Activated T-helper 2 cell treated with anti-CD3 and anti-CD28 coated beads, Interferon-gamma antibody, Interleukin-2, Interleukin-4, amounts not matched to agents 10 μg/mL and 5 μg/mL and 100 μg/mL, durations not matched to agents 14 hours and 24 hours and 36 hours (primary cell): ENCODE results near the gene CDC42BPA. TPM values are rescaled to one million over a fixed set of nuclear protein-coding genes. Genes with fewer than 3 reads are reported as not detected.

ENCODE experiments used
- DNase-seq: peaks from one replicate; pipeline ENCODE4 v3.0.0; 2021; ENCODE audit warnings: low spot score
- H3K27ac Mint-ChIP-seq: one replicate; pipeline ENCODE4 v1.8.0; 2021; ENCODE audit warnings: mixed read lengths
- H3K27me3 Mint-ChIP-seq: one replicate; pipeline ENCODE4 v1.8.0; 2021; ENCODE audit warnings: low read depth, mixed read lengths
- H3K36me3 Mint-ChIP-seq: one replicate; pipeline ENCODE4 v1.8.0; 2021; ENCODE audit warnings: low read depth, mixed read lengths
- H3K4me1 Mint-ChIP-seq: one replicate; pipeline ENCODE4 v1.8.0; 2021; ENCODE audit warnings: low read depth, mixed read lengths
- H3K4me3 Mint-ChIP-seq: one replicate; pipeline ENCODE4 v1.8.0; 2021; ENCODE audit warnings: low read depth, mild to moderate bottlenecking, moderate library complexity, mixed read lengths
- H3K9me3 Mint-ChIP-seq: one replicate; pipeline ENCODE4 v1.8.0; 2021; ENCODE audit warnings: mixed read lengths
- intact Hi-C: fragments of 100-400 bp; cut with micrococcal nuclease; formaldehyde crosslinking; loops from one replicate; pipeline ENCODE4 v1.15.1; 2023
- total RNA-seq: library from RNA; stranded (reverse); gene quantifications from 2 replicates; pipeline ENCODE4 v1.2.3, GENCODE V29; 2022

CDC42BPA gene
- total RNA-seq, 1 donor from 2014 or later: 6.6 TPM

GRCh38 chr1:227323967-227324268 is 5.6 kb upstream of the CDC42BPA start:
- Mint-ChIP-seq H3K27me3 (peaks cover 44% of the 10 kb centered on the region), H3K4me1 (peaks cover 13% of the 10 kb centered on the region), H3K27ac (no peak overlapping the region), H3K4me3 (no peak overlapping the region), H3K36me3 (no peaks in the 10 kb centered on the region), H3K9me3 (no peaks in the 10 kb centered on the region)
- intact Hi-C loops: no loop called here
- DNase-seq: no peak

- intact Hi-C loops: no loop called here
- DNase-seq: no peak
Measured at GRCh38 chr1:227323171-227323966, 5.1 kb upstream of the CDC42BPA start.

GRCh38 chr1:227322376-227322775 is 4.1 kb upstream of the CDC42BPA start:
- Mint-ChIP-seq H3K9me3 (no peaks in the 10 kb centered on the region), H3K27me3 (peaks cover 50% of the 10 kb centered on the region), H3K36me3 (no peaks in the 10 kb centered on the region)

More at GRCh38 chr1:227323171-227323966, 5.1 kb upstream of the CDC42BPA start:
- Mint-ChIP-seq H3K27me3 (peaks cover 47% of the 10 kb centered on the region), H3K4me1 (peaks cover 13% of the 10 kb centered on the region), H3K4me3 (no peak overlapping the region), H3K9me3 (no peaks in the 10 kb centered on the region), H3K36me3 (no peaks in the 10 kb centered on the region), H3K27ac (no peak overlapping the region)

GRCh38 chr1:227321035-227321434 is 2.7 kb upstream of the CDC42BPA start:
- Mint-ChIP-seq H3K9me3 (no peaks in the 10 kb centered on the region), H3K27ac (no peak overlapping the region), H3K4me1 (peaks cover 21% of the 10 kb centered on the region), H3K4me3 (no peak overlapping the region), H3K27me3 (peaks cover 62% of the 10 kb centered on the region), H3K36me3 (no peaks in the 10 kb centered on the region)
- intact Hi-C loops: no loop called here
- no peak for DNase-seq

More at GRCh38 chr1:227322376-227322775, 4.1 kb upstream of the CDC42BPA start:
- H3K4me3 Mint-ChIP-seq: no peak overlapping the region
- no peak overlapping the region for H3K27ac Mint-ChIP-seq
- intact Hi-C loops: no loop called here
- H3K4me1 Mint-ChIP-seq: peaks cover 15% of the 10 kb centered on the region
- no peak for DNase-seq

GRCh38 chr1:227320476-227320875 is 2.2 kb upstream of the CDC42BPA start:
- Mint-ChIP-seq H3K9me3 (no peaks in the 10 kb centered on the region), H3K27me3 (peaks cover 67% of the 10 kb centered on the region), H3K36me3 (no peaks in the 10 kb centered on the region), H3K4me3 (no peak overlapping the region), H3K27ac (no peak overlapping the region), H3K4me1 (peaks cover 22% of the 10 kb centered on the region)
- intact Hi-C loops: no loop called here
- DNase-seq: no peak

GRCh38 chr1:227318853-227319607 is 738 bp upstream of the CDC42BPA start:
- H3K9me3 Mint-ChIP-seq: no peaks in the 10 kb centered on the region
- peaks cover 24% of the 10 kb centered on the region for H3K4me1 Mint-ChIP-seq
- peak overlapping the region; percentile 33 for H3K27ac Mint-ChIP-seq
- H3K36me3 Mint-ChIP-seq: no peaks in the 10 kb centered on the region
- DNase-seq: no peak
- intact Hi-C loops: loop anchor here (5.0 to 10.0 kb wide), 2 partner anchors 116 to 377 kb away; partner anchors contain the start of gene COQ8A
- peak overlapping the region; percentile 77 for H3K4me3 Mint-ChIP-seq
- H3K27me3 Mint-ChIP-seq: peaks cover 66% of the 10 kb centered on the region

GRCh38 chr1:227317523-227318015 is 723 bp downstream of the CDC42BPA start:
- intact Hi-C loops: loop anchor here (5.0 to 10.0 kb wide), 2 partner anchors 117 to 375 kb away; partner anchors contain the start of gene COQ8A
- peak overlapping the region; percentile 21 for H3K27ac Mint-ChIP-seq
- H3K4me3 Mint-ChIP-seq: peak overlapping the region; percentile 83
- DNase-seq: no peak
- H3K9me3 Mint-ChIP-seq: no peaks in the 10 kb centered on the region
- no peaks in the 10 kb centered on the region for H3K36me3 Mint-ChIP-seq
- H3K4me1 Mint-ChIP-seq: peaks cover 24% of the 10 kb centered on the region
- peaks cover 59% of the 10 kb centered on the region for H3K27me3 Mint-ChIP-seq

- Mint-ChIP-seq H3K9me3 (no peaks in the 10 kb centered on the region), H3K27me3 (peaks cover 56% of the 10 kb centered on the region), H3K36me3 (no peaks in the 10 kb centered on the region), H3K27ac (no peak overlapping the region), H3K4me1 (peaks cover 24% of the 10 kb centered on the region), H3K4me3 (peak overlapping the region; percentile 64)
- intact Hi-C loops: loop anchor here (5.0 to 10.0 kb wide), 2 partner anchors 118 to 375 kb away; partner anchors contain the start of gene COQ8A
- DNase-seq: no peak
Measured at GRCh38 chr1:227317011-227317451, 1.3 kb downstream of the CDC42BPA start.

- peak overlapping the region; percentile 64 for H3K4me3 Mint-ChIP-seq
- no peak overlapping the region for H3K27ac Mint-ChIP-seq
- H3K4me1 Mint-ChIP-seq: peaks cover 23% of the 10 kb centered on the region
- H3K27me3 Mint-ChIP-seq: peaks cover 53% of the 10 kb centered on the region
- no peaks in the 10 kb centered on the region for H3K9me3 Mint-ChIP-seq
- DNase-seq: no peak
- intact Hi-C loops: loop anchor here (5.0 to 10.0 kb wide), 2 partner anchors 118 to 374 kb away; partner anchors contain the start of gene COQ8A
- H3K36me3 Mint-ChIP-seq: no peaks in the 10 kb centered on the region
Measured at GRCh38 chr1:227316456-227316855, 1.8 kb downstream of the CDC42BPA start.

GRCh38 chr1:227315629-227316346 is 2.5 kb downstream of the CDC42BPA start:
- Mint-ChIP-seq H3K4me3 (peak overlapping the region; percentile 64), H3K4me1 (peaks cover 16% of the 10 kb centered on the region)
- intact Hi-C loops: loop anchor here (5.0 to 10.0 kb wide), 2 partner anchors 119 to 373 kb away; partner anchors contain the start of gene COQ8A

GRCh38 chr1:227314014-227314848 is 4.1 kb downstream of the CDC42BPA start:
- intact Hi-C loops: loop anchor here (10.0 kb wide), 1 partner anchor 121 kb away; no protein-coding TSS in a partner anchor
- no peaks in the 10 kb centered on the region for H3K36me3 Mint-ChIP-seq
- H3K27ac Mint-ChIP-seq: no peak overlapping the region
- DNase-seq: no peak
- H3K9me3 Mint-ChIP-seq: no peaks in the 10 kb centered on the region
- H3K4me3 Mint-ChIP-seq: no peak overlapping the region
- peaks cover 35% of the 10 kb centered on the region for H3K27me3 Mint-ChIP-seq
- H3K4me1 Mint-ChIP-seq: peaks cover 13% of the 10 kb centered on the region

More at GRCh38 chr1:227315629-227316346, 2.5 kb downstream of the CDC42BPA start:
- Mint-ChIP-seq H3K27ac (no peak overlapping the region), H3K27me3 (peaks cover 46% of the 10 kb centered on the region), H3K36me3 (no peaks in the 10 kb centered on the region), H3K9me3 (no peaks in the 10 kb centered on the region)
- DNase-seq: no peak
